Vagina (tissue), 2 donors: Measurements from ENCODE around the gene C16orf95. TPM values are rescaled to one million over a fixed set of nuclear protein-coding genes. Genes with fewer than 3 reads are reported as not detected.

Source experiments
- DNase-seq, 2 donors: peaks; one replicate each; pipeline ENCODE4 v3.0.0-alpha.2; 2017; ENCODE audit errors: extremely low spot score in 2 of 2
- H3K27ac ChIP-seq: fragments of 200-600 bp; sonication (generic); one replicate; pipeline ENCODE4 v1.5.1; 2019
- H3K27me3 ChIP-seq: fragments of 200-600 bp; sonication (generic); one replicate; pipeline ENCODE4 v1.5.1; 2019
- H3K36me3 ChIP-seq, 2 donors: fragments of 200-600 bp; sonication (generic); one replicate each; pipeline ENCODE4 v1.5.1; 2017 to 2019
- H3K4me1 ChIP-seq: fragments of 200-600 bp; sonication (generic); one replicate; pipeline ENCODE4 v1.5.1; 2019
- H3K4me3 ChIP-seq, 2 donors: fragments of 200-600 bp; sonication (generic); 1 replicate in 1 of 2; 2 replicates in 1 of 2; pipeline ENCODE4 v1.5.1; 2016 to 2019
- H3K9me3 ChIP-seq: fragments of 200-600 bp; sonication (generic); one replicate; pipeline ENCODE4 v1.5.1; 2019
- POLR2A ChIP-seq, 2 donors: fragments of 450-650 bp; IDR thresholded peaks; one replicate each; pipeline ENCODE4 v1.6.1; 2017; ENCODE audit warnings: antibody characterized with exemption in 2 of 2, mild to moderate bottlenecking in 2 of 2, moderate library complexity in 2 of 2
- POLR2AphosphoS5 ChIP-seq, 2 donors: sonication (generic); formaldehyde crosslinking; IDR thresholded peaks; one replicate each; pipeline ENCODE4 v1.9.0; 2017; ENCODE audit warnings: antibody characterized with exemption in 2 of 2, mild to moderate bottlenecking in 2 of 2, low read depth in 1 of 2; ENCODE audit not compliant: insufficient read depth in 1 of 2
- intact Hi-C: fragments of 100-400 bp; cut with DNase I; formaldehyde crosslinking; loops from one replicate; pipeline ENCODE4 v1.15.1; 2023
- total RNA-seq: library from RNA; depleted of rRNA; stranded (reverse); fragments of >200 nt; gene quantifications from one replicate; pipeline ENCODE4 v1.2.3, GENCODE V29; 2016
- TF ChIP-seq, protein P1 (sequence below), 3 experiments: fragments of 450-650 bp in 2 of 3; fragments of 200-600 bp in 1 of 3; sonication (generic) in 1 of 3; IDR thresholded peaks; one replicate each; pipeline ENCODE4 v1.5.1; 2017 to 2019; ENCODE audit warnings: antibody characterized with exemption in 3 of 3, mild to moderate bottlenecking in 2 of 3, moderate library complexity in 2 of 3

Gene C16orf95
- total RNA-seq, 1 donor from 2014 or later = 1.5 TPM

DNA sequence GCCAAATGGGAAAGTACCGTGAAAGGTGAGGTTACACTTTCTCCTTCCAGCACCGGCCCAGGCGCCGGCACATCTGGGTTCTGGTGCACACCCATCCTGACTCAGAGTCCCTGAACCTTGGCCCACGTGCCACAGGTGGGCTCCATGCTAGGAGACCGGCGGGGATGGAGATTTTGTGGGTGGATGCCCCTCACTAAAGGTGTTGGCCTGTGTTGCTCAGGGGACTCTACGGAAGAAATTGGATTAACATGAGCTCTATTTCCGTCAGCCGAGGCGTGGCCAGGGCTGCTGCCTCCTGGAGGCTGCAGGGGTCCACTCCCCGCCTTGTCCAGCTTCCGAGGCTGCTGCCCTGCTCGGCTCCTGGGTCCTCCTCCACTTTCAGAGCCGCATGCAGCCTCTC is 35.6 kb upstream of the C16orf95 start:
- intact Hi-C loops = no loop called here
- H3K27ac ChIP-seq = no peak overlapping the region
- H3K9me3 ChIP-seq = no peaks in the 10 kb centered on the region
- TF ChIP-seq POLR2A (IDR thresholded peaks at IDR 0.05) = no peak
- no peak for TF ChIP-seq POLR2AphosphoS5 (IDR thresholded peaks at IDR 0.05; ENCODE audit: insufficient read depth in 1 of 2, low read depth in 1 of 2)
- TF ChIP-seq, protein P1, sequence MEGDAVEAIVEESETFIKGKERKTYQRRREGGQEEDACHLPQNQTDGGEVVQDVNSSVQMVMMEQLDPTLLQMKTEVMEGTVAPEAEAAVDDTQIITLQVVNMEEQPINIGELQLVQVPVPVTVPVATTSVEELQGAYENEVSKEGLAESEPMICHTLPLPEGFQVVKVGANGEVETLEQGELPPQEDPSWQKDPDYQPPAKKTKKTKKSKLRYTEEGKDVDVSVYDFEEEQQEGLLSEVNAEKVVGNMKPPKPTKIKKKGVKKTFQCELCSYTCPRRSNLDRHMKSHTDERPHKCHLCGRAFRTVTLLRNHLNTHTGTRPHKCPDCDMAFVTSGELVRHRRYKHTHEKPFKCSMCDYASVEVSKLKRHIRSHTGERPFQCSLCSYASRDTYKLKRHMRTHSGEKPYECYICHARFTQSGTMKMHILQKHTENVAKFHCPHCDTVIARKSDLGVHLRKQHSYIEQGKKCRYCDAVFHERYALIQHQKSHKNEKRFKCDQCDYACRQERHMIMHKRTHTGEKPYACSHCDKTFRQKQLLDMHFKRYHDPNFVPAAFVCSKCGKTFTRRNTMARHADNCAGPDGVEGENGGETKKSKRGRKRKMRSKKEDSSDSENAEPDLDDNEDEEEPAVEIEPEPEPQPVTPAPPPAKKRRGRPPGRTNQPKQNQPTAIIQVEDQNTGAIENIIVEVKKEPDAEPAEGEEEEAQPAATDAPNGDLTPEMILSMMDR (IDR thresholded peaks at IDR 0.05) = no peak
- H3K27me3 ChIP-seq = no peaks in the 10 kb centered on the region
- H3K4me1 ChIP-seq = peaks cover 26% of the 10 kb centered on the region
- no peak for DNase-seq
- H3K4me3 ChIP-seq = no peak overlapping the region
- peaks cover 0 to 21% of the 10 kb centered on the region in 2 donors for H3K36me3 ChIP-seq

DNA sequence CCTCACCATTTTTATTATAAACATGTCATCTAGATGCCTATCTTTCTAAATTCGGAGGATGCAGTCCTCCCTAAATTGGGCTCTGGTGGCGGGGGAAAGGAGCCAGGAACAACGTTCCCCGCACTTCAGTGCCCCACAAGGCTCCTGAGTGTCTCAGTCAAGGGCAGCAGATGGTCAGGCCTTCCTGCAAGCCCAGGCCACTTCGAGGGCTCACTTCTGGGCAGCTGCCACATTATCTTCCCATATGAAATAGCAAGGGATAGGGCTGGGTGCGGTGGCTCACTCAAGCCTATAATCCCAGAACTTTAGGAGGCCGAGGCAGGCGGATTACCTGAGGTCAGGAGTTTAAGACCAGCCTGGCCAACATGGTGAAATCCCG is 34.1 kb upstream of the C16orf95 start:
- DNase-seq = no peak
- peaks cover 26% of the 10 kb centered on the region for H3K4me1 ChIP-seq
- TF ChIP-seq, protein P1 (IDR thresholded peaks at IDR 0.05) = no peak
- no peak for TF ChIP-seq POLR2A (IDR thresholded peaks at IDR 0.05)
- TF ChIP-seq POLR2AphosphoS5 (IDR thresholded peaks at IDR 0.05; ENCODE audit: insufficient read depth in 1 of 2, low read depth in 1 of 2) = no peak
- peak overlapping the region; percentile 39 for H3K27ac ChIP-seq
- H3K4me3 ChIP-seq = peak overlapping the region; percentile 9 to 12
- no peaks in the 10 kb centered on the region for H3K9me3 ChIP-seq
- intact Hi-C loops = no loop called here
- peaks cover 0 to 23% of the 10 kb centered on the region in 2 donors for H3K36me3 ChIP-seq
- no peaks in the 10 kb centered on the region for H3K27me3 ChIP-seq

DNA sequence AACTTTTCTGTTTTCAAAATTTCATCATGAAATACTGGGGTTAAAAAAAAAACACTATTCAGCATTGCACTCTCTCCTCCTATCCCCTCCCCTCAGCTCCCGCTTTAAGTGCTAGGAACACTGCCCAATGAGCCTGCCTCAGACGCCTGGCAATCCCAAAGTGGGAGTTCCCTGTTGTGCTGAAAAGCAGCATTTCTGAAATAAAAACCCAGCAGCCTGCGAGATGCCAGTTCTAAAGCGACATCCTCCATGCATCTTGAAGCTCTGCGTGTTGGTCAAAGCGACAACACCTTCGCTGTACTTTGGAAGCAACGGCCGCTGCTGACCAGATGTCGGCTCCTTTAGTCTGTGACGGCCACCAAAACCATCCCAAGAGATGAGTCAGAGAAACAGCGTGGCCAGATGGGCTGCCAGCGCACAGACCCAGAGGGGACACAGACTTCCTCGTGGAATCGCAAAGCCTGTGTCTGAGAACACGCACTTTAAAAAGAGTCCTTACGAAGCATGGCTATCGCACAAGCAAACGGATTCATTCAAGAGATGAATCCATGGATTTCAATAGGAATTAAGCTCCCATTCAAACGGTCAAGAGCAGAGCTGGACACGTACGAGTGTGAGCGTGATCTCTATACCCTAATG is 33.6 kb upstream of the C16orf95 start:
- Histone ChIP-seq H3K4me3 (peak overlapping the region; percentile 9 to 12), H3K27me3 (no peaks in the 10 kb centered on the region), H3K9me3 (no peaks in the 10 kb centered on the region), H3K27ac (peak overlapping the region; percentile 39), H3K36me3 (peaks cover 0 to 28% of the 10 kb centered on the region in 2 donors), H3K4me1 (peaks cover 28% of the 10 kb centered on the region)
- no peak for DNase-seq
- intact Hi-C loops = no loop called here
- peak in 1 of 2 donors; percentile 31 for TF ChIP-seq POLR2AphosphoS5 (IDR thresholded peaks at IDR 0.05; ENCODE audit: insufficient read depth in 1 of 2, low read depth in 1 of 2)
- TF ChIP-seq, protein P1 (IDR thresholded peaks at IDR 0.05) = no peak

DNA sequence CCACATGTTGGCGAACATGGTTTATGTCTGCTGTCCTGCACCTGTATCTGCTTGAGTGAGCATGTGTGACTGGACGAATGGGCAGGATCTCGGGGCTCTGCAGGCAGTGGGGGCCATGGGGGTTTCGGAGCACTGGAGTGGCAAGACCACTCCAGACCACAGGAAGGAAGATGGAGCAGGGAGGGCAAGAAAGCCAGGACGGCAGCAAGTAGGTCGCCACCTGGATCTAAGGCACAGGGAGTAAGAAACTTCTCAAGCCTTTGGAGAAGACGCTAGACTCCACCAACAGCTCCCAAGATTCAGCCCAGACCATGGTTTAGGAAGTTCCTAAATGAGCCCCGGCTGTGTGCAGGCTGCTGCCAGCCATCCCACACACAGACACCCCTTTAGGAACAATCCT is 32.8 kb upstream of the C16orf95 start:
- H3K9me3 ChIP-seq = no peaks in the 10 kb centered on the region
- no peak overlapping the region for H3K27ac ChIP-seq
- no peaks in the 10 kb centered on the region for H3K27me3 ChIP-seq
- peaks cover 0 to 31% of the 10 kb centered on the region in 2 donors for H3K36me3 ChIP-seq
- no peak overlapping the region for H3K4me3 ChIP-seq
- peaks cover 35% of the 10 kb centered on the region for H3K4me1 ChIP-seq
- intact Hi-C loops = no loop called here
- TF ChIP-seq, protein P1 (IDR thresholded peaks at IDR 0.05) = no peak
- TF ChIP-seq POLR2AphosphoS5 (IDR thresholded peaks at IDR 0.05; ENCODE audit: insufficient read depth in 1 of 2, low read depth in 1 of 2) = no peak
- no peak for TF ChIP-seq POLR2A (IDR thresholded peaks at IDR 0.05)
- DNase-seq = no peak

DNA sequence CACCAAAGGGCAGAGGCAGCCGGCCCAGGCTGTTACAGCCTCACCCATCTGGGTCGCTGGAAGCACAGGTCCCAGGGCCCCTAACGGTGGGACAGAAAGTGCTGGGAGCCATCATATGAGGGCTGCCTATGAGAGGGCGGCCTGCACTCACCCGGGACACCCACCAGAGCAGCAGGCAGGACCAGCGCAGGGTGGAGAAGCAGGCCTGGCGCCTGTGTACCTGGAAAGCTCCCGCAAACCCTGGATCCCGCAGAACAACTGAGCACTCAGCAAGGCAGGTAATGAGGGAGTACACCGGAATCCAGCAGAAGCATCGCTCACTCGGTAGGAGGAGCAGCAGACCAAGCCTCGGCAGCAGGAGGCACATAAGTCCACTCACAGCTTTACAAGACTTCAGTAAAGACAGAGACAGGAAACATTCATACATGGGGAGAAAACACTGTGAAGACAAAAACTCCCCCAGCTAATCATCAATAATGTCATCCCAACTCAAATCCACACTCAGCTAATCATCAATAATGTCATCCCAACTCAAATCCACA is 31.5 kb upstream of the C16orf95 start:
- Histone ChIP-seq H3K9me3 (no peaks in the 10 kb centered on the region), H3K36me3 (peaks cover 0 to 31% of the 10 kb centered on the region in 2 donors), H3K4me3 (no peak overlapping the region), H3K4me1 (peaks cover 39% of the 10 kb centered on the region), H3K27ac (no peak overlapping the region), H3K27me3 (no peaks in the 10 kb centered on the region)
- DNase-seq = no peak
- TF ChIP-seq, protein P1 (IDR thresholded peaks at IDR 0.05) = no peak
- TF ChIP-seq POLR2A (IDR thresholded peaks at IDR 0.05) (no peak), POLR2AphosphoS5 (IDR thresholded peaks at IDR 0.05; ENCODE audit: insufficient read depth in 1 of 2, low read depth in 1 of 2) (no peak)
- intact Hi-C loops = no loop called here
